Type B pancreatic cell (in vitro differentiated cells): ENCODE measurements around the gene SKA2. TPM values are rescaled to one million over a fixed set of nuclear protein-coding genes. Genes with fewer than 3 reads are reported as not detected.

Source experiments
- DNase-seq: peaks from one replicate; pipeline ENCODE4 v3.0.0; 2021; ENCODE audit warnings: mixed read lengths; ENCODE audit not compliant: unreplicated experiment; ENCODE audit errors: extremely low spot score
- H3K27ac Mint-ChIP-seq: 2 replicates; pipeline ENCODE4 v1.8.0; 2021; ENCODE audit warnings: mild to moderate bottlenecking, mixed read lengths
- H3K27me3 Mint-ChIP-seq: 2 replicates; pipeline ENCODE4 v1.8.0; 2021; ENCODE audit warnings: mixed read lengths
- H3K36me3 Mint-ChIP-seq: 2 replicates; pipeline ENCODE4 v1.8.0; 2021; ENCODE audit warnings: mixed read lengths
- H3K4me1 Mint-ChIP-seq: one replicate; pipeline ENCODE4 v1.8.0; 2021; ENCODE audit warnings: mixed read lengths; ENCODE audit not compliant: unreplicated experiment
- H3K4me3 Mint-ChIP-seq: 2 replicates; pipeline ENCODE4 v1.8.0; 2021; ENCODE audit warnings: mild to moderate bottlenecking, mixed read lengths
- H3K9me3 Mint-ChIP-seq: 2 replicates; pipeline ENCODE4 v1.8.0; 2021; ENCODE audit warnings: mixed read lengths
- total RNA-seq: library from RNA; stranded (reverse); gene quantifications from 2 replicates; pipeline ENCODE4 v1.2.1, GENCODE V29; 2021; ENCODE audit warnings: low replicate concordance
- TF ChIP-seq, protein P1 (sequence below): fragments of 200-600 bp; sonication (generic); conservative IDR thresholded peaks from 2 replicates; pipeline ENCODE4 v1.5.0; 2021; ENCODE audit warnings: antibody characterized with exemption, mild to moderate bottlenecking

The SKA2 gene
- total RNA-seq, 1 donor from 2014 or later, result 78.4 TPM

DNA sequence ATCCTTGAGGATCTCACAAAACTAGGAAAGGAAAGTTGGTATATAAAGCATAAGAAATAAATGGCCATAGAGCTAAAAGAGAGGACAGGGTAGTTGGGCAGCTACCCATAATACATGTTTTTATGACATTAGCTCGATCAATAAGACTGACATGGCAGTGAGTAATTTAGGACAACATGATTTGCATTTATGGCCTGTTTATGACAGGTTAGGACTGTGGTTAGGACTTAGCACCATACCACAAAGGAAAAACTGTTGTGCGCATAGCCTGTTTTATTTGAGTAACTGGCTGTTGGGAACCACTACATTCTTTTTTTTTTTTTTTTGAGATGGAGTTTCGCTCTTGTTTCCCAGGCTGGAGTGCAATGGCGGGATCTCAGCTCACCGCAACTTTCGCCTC, 30.3 kb downstream of the SKA2 start:
- TF ChIP-seq, protein P1, sequence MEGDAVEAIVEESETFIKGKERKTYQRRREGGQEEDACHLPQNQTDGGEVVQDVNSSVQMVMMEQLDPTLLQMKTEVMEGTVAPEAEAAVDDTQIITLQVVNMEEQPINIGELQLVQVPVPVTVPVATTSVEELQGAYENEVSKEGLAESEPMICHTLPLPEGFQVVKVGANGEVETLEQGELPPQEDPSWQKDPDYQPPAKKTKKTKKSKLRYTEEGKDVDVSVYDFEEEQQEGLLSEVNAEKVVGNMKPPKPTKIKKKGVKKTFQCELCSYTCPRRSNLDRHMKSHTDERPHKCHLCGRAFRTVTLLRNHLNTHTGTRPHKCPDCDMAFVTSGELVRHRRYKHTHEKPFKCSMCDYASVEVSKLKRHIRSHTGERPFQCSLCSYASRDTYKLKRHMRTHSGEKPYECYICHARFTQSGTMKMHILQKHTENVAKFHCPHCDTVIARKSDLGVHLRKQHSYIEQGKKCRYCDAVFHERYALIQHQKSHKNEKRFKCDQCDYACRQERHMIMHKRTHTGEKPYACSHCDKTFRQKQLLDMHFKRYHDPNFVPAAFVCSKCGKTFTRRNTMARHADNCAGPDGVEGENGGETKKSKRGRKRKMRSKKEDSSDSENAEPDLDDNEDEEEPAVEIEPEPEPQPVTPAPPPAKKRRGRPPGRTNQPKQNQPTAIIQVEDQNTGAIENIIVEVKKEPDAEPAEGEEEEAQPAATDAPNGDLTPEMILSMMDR, result no peak
- Mint-ChIP-seq H3K36me3 (peaks cover 20% of the 10 kb centered on the region), H3K27me3 (no peaks in the 10 kb centered on the region), H3K4me3 (no peak overlapping the region), H3K4me1 (no peaks in the 10 kb centered on the region), H3K9me3 (no peaks in the 10 kb centered on the region), H3K27ac (no peak overlapping the region)
- DNase-seq, result no peak

DNA sequence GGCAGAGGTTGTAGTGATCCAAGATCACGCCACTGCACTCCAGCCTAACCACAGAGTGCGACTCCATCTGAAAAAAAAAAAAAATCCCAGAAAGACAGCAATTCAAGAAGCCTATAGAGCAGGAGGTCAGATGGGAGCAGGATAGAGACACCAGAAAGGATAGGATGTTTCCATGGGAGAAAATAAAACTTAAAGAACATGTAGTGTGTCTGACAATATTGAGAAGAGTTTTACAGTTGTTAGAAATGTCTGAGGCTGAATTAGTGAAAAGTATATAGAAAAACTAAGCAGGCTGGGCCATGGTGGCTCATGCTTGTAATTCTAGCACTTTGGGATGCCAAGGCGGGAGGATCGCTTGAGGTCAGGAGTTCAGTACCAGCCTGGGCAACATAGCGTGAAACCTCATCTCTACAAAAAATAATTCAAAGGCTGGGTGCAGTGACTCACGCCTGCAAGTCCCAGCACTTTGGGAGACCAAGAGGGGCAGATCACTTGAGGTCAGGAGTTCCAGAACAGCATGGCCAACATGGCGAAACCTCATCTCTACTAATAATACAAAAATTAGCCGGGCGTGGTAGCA, 33.0 kb downstream of the SKA2 start:
- no peaks in the 10 kb centered on the region for H3K9me3 Mint-ChIP-seq
- H3K27ac Mint-ChIP-seq, result no peak overlapping the region
- no peak overlapping the region for H3K4me3 Mint-ChIP-seq
- no peaks in the 10 kb centered on the region for H3K4me1 Mint-ChIP-seq
- H3K36me3 Mint-ChIP-seq, result peaks cover 26% of the 10 kb centered on the region
- TF ChIP-seq, protein P1, result no peak
- H3K27me3 Mint-ChIP-seq, result no peaks in the 10 kb centered on the region
- DNase-seq, result no peak

DNA sequence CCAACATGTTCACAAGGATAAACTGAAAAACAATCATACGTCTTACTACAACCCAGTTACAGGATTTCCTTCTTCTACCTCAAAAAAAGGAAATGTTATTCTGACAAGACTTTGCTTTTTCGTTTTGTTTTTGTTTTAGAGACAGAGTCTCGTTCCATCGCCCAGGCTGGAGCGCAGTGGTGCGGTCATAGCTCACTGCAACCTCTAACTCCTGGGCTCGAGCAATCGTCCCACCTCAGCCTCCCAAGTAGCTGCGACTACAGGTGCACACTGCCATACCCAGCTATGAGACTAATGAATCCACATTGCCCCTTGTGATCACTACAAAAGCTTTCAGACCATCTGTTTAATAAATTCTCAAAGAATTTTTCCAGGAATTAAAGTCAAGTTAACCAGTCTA, 39.5 kb downstream of the SKA2 start:
- TF ChIP-seq, protein P1, result no peak
- Mint-ChIP-seq H3K27me3 (no peaks in the 10 kb centered on the region), H3K27ac (no peak overlapping the region), H3K4me3 (no peak overlapping the region), H3K4me1 (no peaks in the 10 kb centered on the region), H3K36me3 (peaks cover 28% of the 10 kb centered on the region), H3K9me3 (no peaks in the 10 kb centered on the region)
- no peak for DNase-seq

DNA sequence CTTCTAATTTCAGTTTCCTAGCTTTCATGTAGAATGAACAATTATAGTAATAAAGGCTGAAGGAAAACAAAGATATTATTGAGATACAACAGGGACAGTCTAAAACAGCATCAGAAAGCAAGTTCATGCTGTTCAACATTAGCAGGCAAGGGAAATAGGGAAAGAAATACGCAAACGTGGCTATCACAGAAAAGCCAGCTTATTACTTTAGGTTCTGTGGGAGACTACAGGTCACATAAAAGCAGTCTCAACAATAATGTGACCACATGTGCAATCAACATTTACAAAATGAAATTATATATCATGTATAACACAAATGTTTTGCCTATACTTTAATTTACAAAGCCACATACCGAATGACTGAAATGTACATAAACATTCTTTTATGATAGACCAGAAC, 43.4 kb downstream of the SKA2 start:
- Mint-ChIP-seq H3K27me3 (no peaks in the 10 kb centered on the region), H3K4me3 (no peak overlapping the region), H3K9me3 (no peaks in the 10 kb centered on the region), H3K4me1 (peaks cover 6% of the 10 kb centered on the region), H3K27ac (no peak overlapping the region), H3K36me3 (peaks cover 23% of the 10 kb centered on the region)
- TF ChIP-seq, protein P1, result no peak
- no peak for DNase-seq

DNA sequence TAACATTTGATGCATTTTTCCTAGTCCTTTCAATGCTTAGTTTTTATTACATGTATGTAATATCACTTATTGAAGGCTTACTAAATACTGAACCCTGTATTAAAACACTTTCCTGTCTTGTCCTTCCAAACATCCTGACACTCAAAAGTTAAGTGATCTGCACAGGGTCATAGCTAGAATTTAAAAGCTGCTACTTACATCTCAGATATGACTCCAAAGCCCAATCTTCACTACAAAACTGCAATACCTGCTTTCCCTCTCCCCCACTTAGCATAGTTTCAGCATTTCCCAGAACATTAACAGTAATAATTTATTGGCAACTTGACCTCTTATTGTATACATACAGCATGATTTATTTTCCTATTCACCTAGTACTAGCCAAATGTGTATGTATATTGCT, 44.0 kb downstream of the SKA2 start:
- H3K4me1 Mint-ChIP-seq, result peaks cover 6% of the 10 kb centered on the region
- no peak for DNase-seq
- H3K27me3 Mint-ChIP-seq, result no peaks in the 10 kb centered on the region
- H3K4me3 Mint-ChIP-seq, result no peak overlapping the region
- no peak overlapping the region for H3K27ac Mint-ChIP-seq
- H3K9me3 Mint-ChIP-seq, result no peaks in the 10 kb centered on the region
- H3K36me3 Mint-ChIP-seq, result peaks cover 23% of the 10 kb centered on the region
- TF ChIP-seq, protein P1, result no peak
